Uterus (tissue), 4 donors: ENCODE results near the gene KLF17. TPM values are rescaled to one million over a fixed set of nuclear protein-coding genes. Genes with fewer than 3 reads are reported as not detected.

Experiments
- DNase-seq, 2 donors: peaks; one replicate each; pipeline ENCODE4 v3.0.0-alpha.2; 2019 to 2020
- H3K27ac ChIP-seq, 2 donors: fragments of 200-600 bp; sonication (generic); 1 replicate in 1 of 2; 2 replicates in 1 of 2; pipeline ENCODE4 v1.5.1; 2016 to 2018
- H3K27me3 ChIP-seq, 2 donors: fragments of 200-600 bp; sonication (generic); one replicate each; pipeline ENCODE4 v1.5.1; 2018 to 2019; ENCODE audit warnings: control low read depth in 1 of 2
- H3K36me3 ChIP-seq, 2 donors: fragments of 200-600 bp; sonication (generic); one replicate each; pipeline ENCODE4 v1.5.1; 2019; ENCODE audit warnings: control low read depth in 1 of 2
- H3K4me1 ChIP-seq, 2 donors: fragments of 200-600 bp; sonication (generic); one replicate each; pipeline ENCODE4 v1.5.1; 2018 to 2019; ENCODE audit warnings: control low read depth in 1 of 2
- H3K4me3 ChIP-seq, 2 donors: fragments of 200-600 bp; sonication (generic); 1 replicate in 1 of 2; 2 replicates in 1 of 2; pipeline ENCODE4 v1.5.1; 2018 to 2019; ENCODE audit warnings: mild to moderate bottlenecking in 1 of 2
- H3K9me3 ChIP-seq, 2 donors: fragments of 200-600 bp; sonication (generic); one replicate each; pipeline ENCODE4 v1.5.1; 2019; ENCODE audit warnings: control low read depth in 1 of 2
- POLR2A ChIP-seq, 2 donors: fragments of 450-650 bp; IDR thresholded peaks; one replicate each; pipeline ENCODE4 v1.6.1; 2016; ENCODE audit warnings: antibody characterized with exemption in 2 of 2, mild to moderate bottlenecking in 1 of 2, moderate library complexity in 1 of 2
- intact Hi-C: fragments of 100-400 bp; cut with DNase I; formaldehyde crosslinking; loops from one replicate; pipeline ENCODE4 v1.15.1; 2023; ENCODE audit warnings: low total_unique reads
- total RNA-seq, 4 donors: library from RNA; depleted of rRNA in 3 of 4; stranded (reverse); fragments of >200 nt in 3 of 4; gene quantifications; one replicate each; pipeline versions ENCODE4 v1.1.0 to v1.2.4, GENCODE V29; 2014 to 2023
- TF ChIP-seq, protein P1 (sequence below), 4 experiments: fragments of 200-600 bp in 2 of 4; fragments of 450-650 bp in 2 of 4; sonication (generic) in 2 of 4; IDR thresholded peaks; one replicate each; pipeline ENCODE4 v1.5.1; 2016 to 2019; ENCODE audit warnings: antibody characterized with exemption in 4 of 4, mild to moderate bottlenecking in 2 of 4, moderate library complexity in 1 of 4
- donor health status: DM: yes; HTN: yes; CAD: no.

The KLF17 gene
- total RNA-seq, 4 donors from 2014 or later, result 0.26 to 1.9 (median 0.58) TPM; not detected in 1

DNA sequence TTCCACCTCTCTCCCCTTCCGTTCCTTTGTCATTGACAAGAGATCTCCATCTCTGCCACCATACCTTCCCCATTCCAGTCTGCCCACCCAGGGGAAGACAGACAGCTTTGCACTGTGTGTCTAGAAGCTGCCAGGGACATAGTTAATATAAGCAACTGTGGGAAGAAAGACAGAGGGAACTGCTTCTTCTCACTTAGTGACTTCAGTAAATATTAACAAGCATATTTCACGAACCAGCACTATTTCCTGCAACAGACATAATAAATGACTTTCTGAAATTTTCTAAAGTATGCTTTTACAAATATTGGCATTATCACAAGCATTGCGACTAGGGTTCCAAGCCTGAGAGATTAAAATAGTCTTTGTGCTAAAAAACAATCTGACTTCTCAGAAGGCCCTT lies 44.2 kb upstream of the KLF17 start:
- Histone ChIP-seq H3K4me1 (no peaks in the 10 kb centered on the region), H3K4me3 (no peak overlapping the region), H3K9me3 (no peaks in the 10 kb centered on the region), H3K36me3 (no peaks in the 10 kb centered on the region), H3K27me3 (no peaks in the 10 kb centered on the region), H3K27ac (no peak overlapping the region)
- TF ChIP-seq, protein P1, sequence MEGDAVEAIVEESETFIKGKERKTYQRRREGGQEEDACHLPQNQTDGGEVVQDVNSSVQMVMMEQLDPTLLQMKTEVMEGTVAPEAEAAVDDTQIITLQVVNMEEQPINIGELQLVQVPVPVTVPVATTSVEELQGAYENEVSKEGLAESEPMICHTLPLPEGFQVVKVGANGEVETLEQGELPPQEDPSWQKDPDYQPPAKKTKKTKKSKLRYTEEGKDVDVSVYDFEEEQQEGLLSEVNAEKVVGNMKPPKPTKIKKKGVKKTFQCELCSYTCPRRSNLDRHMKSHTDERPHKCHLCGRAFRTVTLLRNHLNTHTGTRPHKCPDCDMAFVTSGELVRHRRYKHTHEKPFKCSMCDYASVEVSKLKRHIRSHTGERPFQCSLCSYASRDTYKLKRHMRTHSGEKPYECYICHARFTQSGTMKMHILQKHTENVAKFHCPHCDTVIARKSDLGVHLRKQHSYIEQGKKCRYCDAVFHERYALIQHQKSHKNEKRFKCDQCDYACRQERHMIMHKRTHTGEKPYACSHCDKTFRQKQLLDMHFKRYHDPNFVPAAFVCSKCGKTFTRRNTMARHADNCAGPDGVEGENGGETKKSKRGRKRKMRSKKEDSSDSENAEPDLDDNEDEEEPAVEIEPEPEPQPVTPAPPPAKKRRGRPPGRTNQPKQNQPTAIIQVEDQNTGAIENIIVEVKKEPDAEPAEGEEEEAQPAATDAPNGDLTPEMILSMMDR (IDR thresholded peaks at IDR 0.05), result no peak
- no peak for TF ChIP-seq POLR2A (IDR thresholded peaks at IDR 0.05)
- intact Hi-C loops, result no loop called here
- no peak for DNase-seq

DNA sequence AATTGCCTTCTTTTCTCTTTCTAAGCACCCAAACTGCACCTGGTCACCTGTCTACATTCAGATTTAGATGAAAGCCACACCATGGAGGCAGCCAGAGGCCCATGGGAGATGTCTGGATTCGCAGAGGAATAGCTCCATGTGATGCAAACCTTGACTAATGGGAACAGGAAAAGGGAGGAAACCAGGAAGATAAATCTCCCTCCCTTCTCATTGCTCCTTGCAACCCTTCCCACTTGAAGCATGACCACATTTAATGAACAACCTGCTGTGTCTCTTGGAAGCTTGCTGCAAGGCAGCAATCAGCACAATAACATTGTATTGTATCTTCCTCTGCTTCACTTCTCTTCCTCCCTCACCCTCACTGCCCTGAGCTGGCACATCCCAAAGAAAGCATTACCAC lies 42.6 kb upstream of the KLF17 start:
- H3K27me3 ChIP-seq, result no peaks in the 10 kb centered on the region
- intact Hi-C loops, result no loop called here
- no peak overlapping the region for H3K27ac ChIP-seq
- no peak for DNase-seq
- H3K4me3 ChIP-seq, result no peak overlapping the region
- H3K9me3 ChIP-seq, result no peaks in the 10 kb centered on the region
- no peaks in the 10 kb centered on the region for H3K36me3 ChIP-seq
- TF ChIP-seq POLR2A (IDR thresholded peaks at IDR 0.05), result no peak
- TF ChIP-seq, protein P1 (IDR thresholded peaks at IDR 0.05), result no peak
- H3K4me1 ChIP-seq, result no peaks in the 10 kb centered on the region

DNA sequence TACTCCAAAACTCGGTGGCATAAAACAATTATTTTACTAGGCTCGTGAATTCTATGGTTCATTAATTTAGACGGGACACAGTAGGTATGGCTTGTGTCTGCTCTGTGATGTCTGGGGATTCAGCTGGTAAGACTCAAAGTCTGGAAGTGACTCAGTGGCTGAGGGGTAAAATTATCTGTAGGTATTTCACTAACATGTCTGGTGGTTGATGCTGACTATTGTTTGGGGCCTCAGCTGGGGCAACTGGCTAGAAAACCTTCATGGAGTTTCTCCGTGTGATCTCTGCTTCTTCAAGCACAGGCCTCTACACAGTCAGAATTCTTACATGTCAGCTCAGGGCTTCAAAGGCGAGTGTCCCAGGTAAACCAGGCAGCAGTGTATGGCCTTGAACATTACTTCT lies 41.2 kb upstream of the KLF17 start:
- no peak overlapping the region for H3K4me3 ChIP-seq
- H3K36me3 ChIP-seq, result no peaks in the 10 kb centered on the region
- no peaks in the 10 kb centered on the region for H3K4me1 ChIP-seq
- TF ChIP-seq, protein P1 (IDR thresholded peaks at IDR 0.05), result no peak
- no peak overlapping the region for H3K27ac ChIP-seq
- intact Hi-C loops, result no loop called here
- H3K27me3 ChIP-seq, result no peaks in the 10 kb centered on the region
- H3K9me3 ChIP-seq, result no peaks in the 10 kb centered on the region
- no peak for DNase-seq

DNA sequence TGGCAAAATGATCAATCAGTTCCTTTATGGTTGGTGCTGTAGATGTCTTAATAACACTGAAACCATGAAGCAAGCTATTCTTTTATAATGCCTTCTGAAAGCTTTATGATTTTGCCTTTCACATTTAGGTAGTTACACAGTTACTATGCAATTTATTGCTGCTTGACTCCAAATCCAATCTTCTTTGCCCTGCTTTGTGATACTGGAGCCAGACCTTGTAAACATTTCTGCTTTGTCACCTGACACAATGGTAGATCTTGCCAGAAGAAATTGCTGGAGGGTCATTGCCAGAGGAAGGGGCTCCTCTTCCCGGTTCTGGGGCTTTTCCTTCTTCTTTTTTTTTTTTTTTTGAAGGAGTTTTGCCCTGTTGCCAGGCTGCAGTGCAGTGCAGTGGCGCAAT lies 40.5 kb upstream of the KLF17 start:
- no peak for DNase-seq
- Histone ChIP-seq H3K9me3 (no peaks in the 10 kb centered on the region), H3K4me1 (no peaks in the 10 kb centered on the region), H3K4me3 (no peak overlapping the region), H3K27ac (no peak overlapping the region), H3K27me3 (no peaks in the 10 kb centered on the region), H3K36me3 (no peaks in the 10 kb centered on the region)
- intact Hi-C loops, result no loop called here
- TF ChIP-seq, protein P1 (IDR thresholded peaks at IDR 0.05), result no peak
- no peak for TF ChIP-seq POLR2A (IDR thresholded peaks at IDR 0.05)

DNA sequence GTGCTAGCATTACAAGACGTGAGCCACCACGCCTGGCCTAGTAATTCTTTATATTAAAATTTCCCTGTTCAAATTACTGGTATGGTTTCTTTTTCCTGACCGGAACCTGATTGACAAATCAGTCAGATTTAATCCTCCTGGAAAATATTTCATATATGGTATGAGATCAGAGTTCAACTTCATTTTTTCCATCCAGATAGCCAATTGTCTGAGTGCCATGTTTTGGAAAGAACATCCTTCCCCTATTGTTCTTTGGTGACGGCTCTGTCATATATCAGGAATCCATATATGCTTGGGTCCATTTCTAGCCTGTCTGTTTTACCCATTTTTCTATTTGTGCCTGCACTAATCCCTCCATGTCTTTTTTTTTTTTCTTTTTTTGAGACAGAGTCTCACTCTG lies 39.1 kb upstream of the KLF17 start:
- intact Hi-C loops, result no loop called here

More for the DNA sequence above, 39.1 kb upstream of the KLF17 start:
- no peak for DNase-seq
- H3K4me1 ChIP-seq, result no peaks in the 10 kb centered on the region
- H3K27me3 ChIP-seq, result no peaks in the 10 kb centered on the region
- TF ChIP-seq POLR2A (IDR thresholded peaks at IDR 0.05), result no peak
- TF ChIP-seq, protein P1 (IDR thresholded peaks at IDR 0.05), result no peak
- H3K4me3 ChIP-seq, result no peak overlapping the region
- no peak overlapping the region for H3K27ac ChIP-seq
- H3K36me3 ChIP-seq, result no peaks in the 10 kb centered on the region
- H3K9me3 ChIP-seq, result no peaks in the 10 kb centered on the region
